Bladder microvascular endothelial cell (primary cell): ENCODE data around the gene CRELD1. TPM values are rescaled to one million over a fixed set of nuclear protein-coding genes. Genes with fewer than 3 reads are reported as not detected.

Experiments
- total RNA-seq: library from RNA; depleted of rRNA; stranded (reverse); fragments of >200 nt; gene quantifications from 2 replicates; pipeline ENCODE4 v1.2.3, GENCODE V29; 2014

The CRELD1 gene, protein sequence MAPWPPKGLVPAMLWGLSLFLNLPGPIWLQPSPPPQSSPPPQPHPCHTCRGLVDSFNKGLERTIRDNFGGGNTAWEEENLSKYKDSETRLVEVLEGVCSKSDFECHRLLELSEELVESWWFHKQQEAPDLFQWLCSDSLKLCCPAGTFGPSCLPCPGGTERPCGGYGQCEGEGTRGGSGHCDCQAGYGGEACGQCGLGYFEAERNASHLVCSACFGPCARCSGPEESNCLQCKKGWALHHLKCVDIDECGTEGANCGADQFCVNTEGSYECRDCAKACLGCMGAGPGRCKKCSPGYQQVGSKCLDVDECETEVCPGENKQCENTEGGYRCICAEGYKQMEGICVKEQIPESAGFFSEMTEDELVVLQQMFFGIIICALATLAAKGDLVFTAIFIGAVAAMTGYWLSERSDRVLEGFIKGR
- total RNA-seq = 18.6 and 72.6 TPM in 2 replicates

DNA sequence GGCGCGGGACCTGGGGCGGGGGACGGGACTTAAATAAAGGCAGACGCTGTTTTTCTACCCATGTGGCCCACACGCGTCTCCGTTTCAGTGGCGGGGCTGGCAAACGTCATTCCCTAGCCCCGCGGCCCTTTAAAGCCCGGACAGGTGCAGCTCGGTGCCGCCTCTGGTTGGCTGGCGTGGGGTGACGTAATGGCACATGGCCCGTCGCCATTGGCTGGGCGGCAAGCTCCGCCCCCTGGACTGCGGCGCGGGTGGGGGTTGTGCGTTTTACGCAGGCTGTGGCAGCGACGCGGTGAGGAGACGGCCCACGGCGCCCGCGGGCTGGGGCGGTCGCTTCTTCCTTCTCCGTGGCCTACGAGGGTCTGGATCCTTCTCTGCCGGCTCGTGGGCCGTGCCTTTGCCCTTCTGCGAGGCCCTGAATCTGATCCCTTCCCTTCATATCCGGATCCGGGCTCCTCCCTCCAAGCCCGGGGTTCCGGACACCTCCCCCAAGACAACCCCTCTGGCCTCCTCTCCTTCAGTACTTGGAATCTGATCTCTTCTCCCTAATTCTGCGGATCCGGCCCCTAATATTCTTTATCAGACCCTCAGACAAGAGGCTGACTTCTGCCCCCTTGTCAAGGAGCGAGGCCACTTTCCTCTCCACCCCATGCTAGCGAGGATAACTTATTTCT, at the start of gene CRELD1:
TSS of gene CRELD1 (plus strand) at position 274 of the 674 bp plus-strand sequence. CDS start 605 bp downstream, outside the sequence.

DNA sequence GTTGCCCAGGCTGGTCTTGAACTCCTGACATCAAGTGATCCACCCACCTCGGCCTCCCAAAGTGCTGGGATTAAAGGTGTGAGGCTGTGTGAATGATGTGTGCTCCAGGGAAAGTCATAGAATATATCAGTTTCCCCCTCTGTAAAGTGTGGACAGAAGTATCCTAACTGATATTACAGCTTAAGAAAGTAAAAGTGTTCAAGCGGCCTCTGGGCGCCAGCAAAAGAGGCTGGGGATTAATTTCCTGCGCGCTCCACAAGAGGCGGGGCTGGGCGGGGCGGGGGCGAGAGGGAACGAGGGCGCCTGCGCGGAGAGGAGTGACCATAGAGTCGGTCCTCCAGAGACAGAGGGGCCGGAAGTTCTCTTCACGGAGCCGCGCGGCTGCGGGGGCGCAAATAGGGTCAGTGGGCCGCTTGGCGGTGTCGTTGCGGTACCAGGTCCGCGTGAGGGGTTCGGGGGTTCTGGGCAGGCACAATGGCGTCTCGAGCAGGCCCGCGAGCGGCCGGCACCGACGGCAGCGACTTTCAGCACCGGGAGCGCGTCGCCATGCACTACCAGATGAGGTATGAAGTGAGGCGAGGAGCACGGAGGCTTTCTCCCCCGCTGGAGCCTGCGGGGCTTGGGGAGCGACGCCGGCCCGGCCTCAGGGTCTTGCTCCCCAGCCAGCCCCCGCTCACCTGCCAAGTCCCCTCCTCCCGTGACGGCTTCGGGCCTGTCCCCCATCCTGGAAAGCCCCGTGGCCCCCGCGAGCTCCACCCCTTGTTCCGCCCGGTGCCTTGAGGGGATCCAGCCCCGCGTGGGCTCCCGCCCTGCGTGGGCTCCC, 43.2 kb upstream of the CRELD1 start, which contains the start of gene JAGN1:
TSS of gene JAGN1 (plus strand) at position 362 of the 823 bp plus-strand sequence. CDS start at position 475, 113 bp downstream.

DNA sequence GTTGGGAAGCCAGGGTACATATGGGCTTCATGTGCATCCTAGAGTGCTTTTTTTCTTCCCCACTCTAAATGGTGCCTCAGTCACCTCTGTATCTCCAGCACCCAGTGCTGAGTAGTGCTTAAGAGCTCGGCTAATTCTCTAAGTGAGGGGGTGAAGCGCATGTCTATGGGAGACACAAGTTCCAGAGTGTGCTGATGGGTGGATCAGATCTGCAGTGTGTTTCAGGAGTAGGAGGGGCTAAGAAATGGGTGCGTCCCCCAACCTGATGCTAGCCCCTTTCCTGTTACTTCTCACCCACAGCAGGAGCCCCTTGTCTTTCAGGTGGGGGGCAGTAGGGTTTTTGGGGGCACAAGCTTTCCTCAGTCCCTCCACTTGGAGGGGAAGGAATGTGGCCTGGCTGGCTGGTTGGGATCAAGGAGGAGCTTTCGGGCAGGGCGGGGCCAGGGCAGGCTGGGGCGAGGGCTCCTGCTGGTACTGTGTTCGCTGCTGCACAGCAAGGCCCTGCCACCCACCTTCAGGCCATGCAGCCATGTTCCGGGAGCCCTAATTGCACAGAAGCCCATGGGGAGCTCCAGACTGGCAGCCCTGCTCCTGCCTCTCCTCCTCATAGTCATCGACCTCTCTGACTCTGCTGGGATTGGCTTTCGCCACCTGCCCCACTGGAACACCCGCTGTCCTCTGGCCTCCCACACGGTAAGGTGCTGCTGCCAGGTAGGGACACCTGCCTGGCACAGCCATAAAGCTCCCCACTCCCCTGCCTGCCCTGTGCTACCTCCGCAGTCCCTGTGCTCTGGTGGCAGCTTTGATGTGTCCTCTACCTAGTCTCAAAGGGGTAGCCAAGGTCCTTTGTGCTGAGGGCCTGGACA, 31.0 kb upstream of the CRELD1 start, which contains the start of gene IL17RE:
TSS of gene IL17RE (plus strand) at position 477 of the 866 bp plus-strand sequence. CDS start at position 562, 85 bp downstream.

DNA sequence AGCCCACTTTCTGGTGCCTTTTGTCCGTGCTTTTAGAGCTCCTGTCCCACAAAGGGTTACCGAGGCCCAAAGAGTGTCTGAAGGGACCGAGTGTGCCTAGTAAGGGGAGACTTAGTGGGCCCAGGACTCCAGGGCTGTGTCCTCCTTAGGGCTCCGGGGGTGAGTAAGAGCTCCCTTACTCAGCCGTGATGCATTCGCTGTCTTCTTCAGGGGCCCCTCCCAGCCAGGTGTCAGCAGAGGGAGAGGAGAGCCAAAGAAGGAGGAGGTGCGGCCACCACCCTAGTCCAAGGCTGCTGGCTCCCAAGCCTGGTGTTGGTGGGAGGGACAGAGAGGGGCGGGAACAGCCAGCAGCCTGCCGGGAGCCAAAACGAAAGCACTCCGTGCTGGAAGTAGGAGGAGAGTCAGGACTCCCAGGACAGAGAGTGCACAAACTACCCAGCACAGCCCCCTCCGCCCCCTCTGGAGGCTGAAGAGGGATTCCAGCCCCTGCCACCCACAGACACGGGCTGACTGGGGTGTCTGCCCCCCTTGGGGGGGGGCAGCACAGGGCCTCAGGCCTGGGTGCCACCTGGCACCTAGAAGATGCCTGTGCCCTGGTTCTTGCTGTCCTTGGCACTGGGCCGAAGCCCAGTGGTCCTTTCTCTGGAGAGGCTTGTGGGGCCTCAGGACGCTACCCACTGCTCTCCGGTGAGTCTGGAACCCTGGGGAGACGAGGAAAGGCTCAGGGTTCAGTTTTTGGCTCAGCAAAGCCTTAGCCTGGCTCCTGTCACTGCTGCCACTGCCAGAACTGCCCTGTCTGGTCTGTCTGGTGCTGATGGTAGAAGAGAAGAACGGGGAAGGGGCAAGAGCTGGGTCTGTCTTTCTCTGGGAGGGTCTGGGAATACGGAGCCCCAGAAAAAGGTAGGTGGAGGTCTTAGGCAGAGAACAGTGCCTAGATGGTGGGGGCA, 16.6 kb upstream of the CRELD1 start, which contains the start of gene IL17RC:
TSS of gene IL17RC (plus strand) at position 365 of the 947 bp plus-strand sequence. CDS start at position 583, 218 bp downstream.

DNA sequence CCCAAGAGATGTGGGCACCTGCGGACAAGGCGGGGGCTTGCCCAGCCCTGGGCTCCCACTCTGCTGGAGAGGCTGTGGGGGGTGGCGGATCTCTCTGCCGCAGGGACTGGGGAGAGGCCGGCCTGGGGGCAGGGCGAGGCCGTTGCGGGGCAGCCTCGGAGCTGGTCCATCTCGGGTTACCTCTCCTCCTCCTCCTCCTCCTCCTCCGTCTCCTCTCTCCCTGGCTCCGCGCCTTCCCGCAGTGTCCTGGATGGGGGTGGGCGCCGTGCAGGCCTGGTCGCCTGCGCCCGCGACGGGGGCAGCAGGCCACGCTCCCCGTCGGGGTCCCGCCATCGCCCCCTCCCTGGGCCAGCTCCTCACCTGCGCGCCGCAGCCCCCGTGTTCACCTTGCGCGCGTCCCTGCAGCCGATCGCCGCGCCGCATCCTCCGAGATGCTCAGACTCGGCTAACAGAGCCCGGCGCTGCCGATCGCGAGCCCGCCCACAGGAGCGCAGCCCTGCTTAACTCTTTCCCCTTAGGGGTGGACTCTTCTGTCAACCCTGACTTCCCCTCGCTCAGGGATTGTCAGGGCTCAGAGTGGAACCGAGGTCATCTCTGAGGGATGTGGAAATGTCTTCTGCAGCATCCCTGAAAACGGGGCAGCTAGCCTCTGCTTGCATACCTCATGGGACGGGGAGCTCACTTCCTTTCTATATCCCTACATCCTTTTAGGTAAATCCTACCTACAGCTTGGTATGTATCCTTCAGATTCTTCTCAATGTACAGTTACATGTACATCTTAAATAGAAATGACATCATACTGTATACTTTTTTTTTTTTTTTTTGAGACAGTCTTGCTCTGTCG, 18.6 kb downstream of the CRELD1 start, which contains the start of gene PRRT3:
TSS of gene PRRT3 (minus strand) at position 447 of the 844 bp plus-strand sequence. CDS start 2,293 bp downstream, outside the sequence.

Other genes starting within 250 kb of the CRELD1 start
- not detected in 2 replicates for gene CPNE9, start 230.0 kb upstream of the CRELD1 start, total RNA-seq
- 16.5 and 28.2 TPM in 2 replicates for gene BRPF1, start 202.1 kb upstream of the CRELD1 start, total RNA-seq
- 16.7 and 22.6 TPM in 2 replicates for gene OGG1, start 183.9 kb upstream of the CRELD1 start, total RNA-seq
- gene CAMK1, start 163.9 kb upstream of the CRELD1 start, total RNA-seq = 32.8 and 33.2 TPM in 2 replicates
- gene TADA3, start 141.4 kb upstream of the CRELD1 start, total RNA-seq = 28.5 and 43.7 TPM in 2 replicates
- gene ARPC4, start 140.8 kb upstream of the CRELD1 start, total RNA-seq = 179 and 237 TPM in 2 replicates
- gene TTLL3, start 123.6 kb upstream of the CRELD1 start, total RNA-seq = 7.1 and 19.3 TPM in 2 replicates
- 16.7 and 20.1 TPM in 2 replicates for gene RPUSD3, start 89.8 kb upstream of the CRELD1 start, total RNA-seq
- gene CIDEC, start 53.6 kb upstream of the CRELD1 start, total RNA-seq = not detected in 2 replicates
- 19.1 and 24.2 TPM in 2 replicates for gene JAGN1, start 43.2 kb upstream of the CRELD1 start, total RNA-seq
- gene IL17RE, start 31.0 kb upstream of the CRELD1 start, total RNA-seq = 0.19 and 0.49 TPM in 2 replicates
- gene IL17RC, start 16.7 kb upstream of the CRELD1 start, total RNA-seq = 11.7 and 16.5 TPM in 2 replicates
- gene PRRT3, start 18.6 kb downstream of the CRELD1 start, total RNA-seq = 0.49 and 0.63 TPM in 2 replicates
- 46.3 and 63.1 TPM in 2 replicates for gene EMC3, start 53.0 kb downstream of the CRELD1 start, total RNA-seq
- 18.9 and 19.7 TPM in 2 replicates for gene FANCD2, start 92.6 kb downstream of the CRELD1 start, total RNA-seq
- gene FANCD2OS, start 174.4 kb downstream of the CRELD1 start, total RNA-seq = not detected in 2 replicates
- gene BRK1, start 181.8 kb downstream of the CRELD1 start, total RNA-seq = 77.4 and 98.4 TPM in 2 replicates
- 28.8 and 52.7 TPM in 2 replicates for gene VHL, start 207.9 kb downstream of the CRELD1 start, total RNA-seq
- 22.5 and 44.3 TPM in 2 replicates for gene IRAK2, start 231.1 kb downstream of the CRELD1 start, total RNA-seq